Psoas muscle (tissue), 8 donors: Measurements from ENCODE around the gene LHPP. TPM values are rescaled to one million over a fixed set of nuclear protein-coding genes. Genes with fewer than 3 reads are reported as not detected.

Experiments
- ATAC-seq, 4 donors: fragments of 200-7000 bp; cut with Tn5 transposase; one replicate each; pipeline ENCODE4 v1.9.1; 2020; ENCODE audit warnings: moderate library complexity in 3 of 4, mild to moderate bottlenecking in 2 of 4
- DNase-seq, 2 donors: peaks; one replicate each; pipeline ENCODE4 v3.0.0-alpha.2; 2020
- H3K27ac ChIP-seq: fragments of 200-600 bp; one replicate; pipeline ENCODE4 v1.8.0; 2022
- H3K27me3 ChIP-seq, 3 donors: fragments of 200-600 bp in 1 of 3; one replicate each; pipeline versions ENCODE4 v1.6.1 to v1.8.0; 2013 to 2022; ENCODE audit warnings: low read length in 2 of 3, mild to moderate bottlenecking in 2 of 3, moderate library complexity in 1 of 3; ENCODE audit not compliant: insufficient read depth in 3 of 3
- H3K36me3 ChIP-seq, 2 donors: fragments of 200-600 bp in 1 of 2; one replicate each; pipeline versions ENCODE4 v1.6.1 to v1.8.0; 2013 to 2022; ENCODE audit warnings: low read depth in 1 of 2, mild to moderate bottlenecking in 1 of 2, moderate library complexity in 1 of 2; ENCODE audit not compliant: insufficient read depth in 1 of 2
- H3K4me1 ChIP-seq: fragments of 200-600 bp; one replicate; pipeline ENCODE4 v1.8.0; 2022
- H3K4me3 ChIP-seq: fragments of 200-600 bp; one replicate; pipeline ENCODE4 v1.8.0; 2022; ENCODE audit warnings: mild to moderate bottlenecking
- H3K9me3 ChIP-seq: fragments of 200-600 bp; one replicate; pipeline ENCODE4 v1.8.0; 2022
- WGBS, 3 donors: extraction: QIAGEN DNeasy Blood & Tissue Kit; methylation state at CpG; one replicate each; pipeline versions ENCODE4 v1.1.6 to v1.1.7; 2013; 5-methylcytosine and 5-hydroxymethylcytosine counted together
- intact Hi-C, 2 donors: fragments of 100-400 bp; cut with DNase I; formaldehyde crosslinking; loops; one replicate each; pipeline versions ENCODE4 v1.11.0 to v1.14.2; 2022
- polyA plus RNA-seq, 3 donors: library from polyadenylated mRNA; stranded (reverse); fragments of 200-250 nt; gene quantifications; one replicate each; pipeline ENCODE4 v1.2.3, GENCODE V29; 2013
- total RNA-seq, 4 donors: library from RNA; stranded (reverse); fragmentation: NEBNext Ultra II Directional in 2 of 4; extraction: Animal tissue kit (Norgen Biotek cat#: 25700) in 2 of 4; gene quantifications; one replicate each; pipeline versions ENCODE4 v1.2.1 to v1.2.4, GENCODE V29; 2021 to 2023
- TF ChIP-seq, protein P1 (sequence below): fragments of 200-600 bp; IDR thresholded peaks from one replicate; pipeline ENCODE4 v1.8.0; 2022; ENCODE audit warnings: antibody characterized with exemption
- donor health status: healthy with polysubstance abuse.
- donor health status: DM: no; HTN: no; CAD: no; lungs with moderate emphysema.
- donor health status: Bipolar disorder and iron deficiency.
- donor health status: healthy.
- donor health status: DM: yes; HTN: yes; CAD: no.
- donor health status: DM: no; HTN: no; CAD: no.
- donor health status: DM: no; HTN: no; CAD: no.
- donor health status: DM: yes; HTN: yes; CAD: no.

Gene LHPP
- total and polyA plus RNA-seq, 7 donors = 4.7 to 12.8 (median 6.1) TPM

DNA sequence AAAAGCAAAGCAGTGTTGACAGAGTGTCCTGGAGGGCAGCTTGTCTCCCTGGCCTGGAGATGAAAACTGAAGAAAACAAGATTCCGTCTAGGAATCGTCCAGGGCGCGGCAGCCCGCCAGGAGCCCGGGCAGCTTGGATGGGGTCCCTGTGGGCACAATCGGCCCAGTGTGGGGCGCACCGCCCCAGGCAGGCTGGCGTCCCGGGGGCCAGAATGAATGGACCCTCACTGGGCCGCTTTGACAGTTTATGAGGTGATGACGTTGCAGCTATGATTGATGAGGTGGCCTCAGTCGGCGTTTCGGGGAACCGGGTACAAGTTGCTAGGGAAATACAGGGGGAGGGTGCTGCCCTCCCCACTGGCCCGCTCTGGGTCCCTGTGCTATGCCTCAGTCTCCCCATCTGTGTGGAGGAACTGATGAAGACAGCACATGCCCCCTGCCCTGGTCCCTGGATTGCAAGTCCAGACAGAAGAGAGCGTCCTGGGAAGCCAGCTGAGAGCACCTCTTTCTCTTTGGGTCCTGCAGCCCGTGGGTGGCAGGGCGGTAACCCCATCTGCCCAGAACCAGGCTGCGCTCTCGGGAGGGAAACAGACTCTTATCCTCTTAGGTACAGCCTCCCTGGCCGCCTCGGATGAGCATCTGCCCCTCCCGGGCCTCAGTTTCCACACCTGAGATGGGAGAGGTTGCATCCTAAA is 131.3 kb downstream of the LHPP start:
- intact Hi-C loops = no loop called here
- DNase-seq = peak; percentile 8 to 49
- Histone ChIP-seq H3K9me3 (no peaks in the 10 kb centered on the region), H3K36me3 (no peaks in the 10 kb centered on the region), H3K27me3 (no peaks in the 10 kb centered on the region), H3K27ac (no peak overlapping the region), H3K4me1 (peaks cover 19% of the 10 kb centered on the region), H3K4me3 (no peak overlapping the region)
- WGBS, 3 donors = 89 to 95% (median 93%) methylated on average over 26 of the region's 26 CpGs
- no peak for ATAC-seq
- TF ChIP-seq, protein P1, sequence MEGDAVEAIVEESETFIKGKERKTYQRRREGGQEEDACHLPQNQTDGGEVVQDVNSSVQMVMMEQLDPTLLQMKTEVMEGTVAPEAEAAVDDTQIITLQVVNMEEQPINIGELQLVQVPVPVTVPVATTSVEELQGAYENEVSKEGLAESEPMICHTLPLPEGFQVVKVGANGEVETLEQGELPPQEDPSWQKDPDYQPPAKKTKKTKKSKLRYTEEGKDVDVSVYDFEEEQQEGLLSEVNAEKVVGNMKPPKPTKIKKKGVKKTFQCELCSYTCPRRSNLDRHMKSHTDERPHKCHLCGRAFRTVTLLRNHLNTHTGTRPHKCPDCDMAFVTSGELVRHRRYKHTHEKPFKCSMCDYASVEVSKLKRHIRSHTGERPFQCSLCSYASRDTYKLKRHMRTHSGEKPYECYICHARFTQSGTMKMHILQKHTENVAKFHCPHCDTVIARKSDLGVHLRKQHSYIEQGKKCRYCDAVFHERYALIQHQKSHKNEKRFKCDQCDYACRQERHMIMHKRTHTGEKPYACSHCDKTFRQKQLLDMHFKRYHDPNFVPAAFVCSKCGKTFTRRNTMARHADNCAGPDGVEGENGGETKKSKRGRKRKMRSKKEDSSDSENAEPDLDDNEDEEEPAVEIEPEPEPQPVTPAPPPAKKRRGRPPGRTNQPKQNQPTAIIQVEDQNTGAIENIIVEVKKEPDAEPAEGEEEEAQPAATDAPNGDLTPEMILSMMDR = no peak

DNA sequence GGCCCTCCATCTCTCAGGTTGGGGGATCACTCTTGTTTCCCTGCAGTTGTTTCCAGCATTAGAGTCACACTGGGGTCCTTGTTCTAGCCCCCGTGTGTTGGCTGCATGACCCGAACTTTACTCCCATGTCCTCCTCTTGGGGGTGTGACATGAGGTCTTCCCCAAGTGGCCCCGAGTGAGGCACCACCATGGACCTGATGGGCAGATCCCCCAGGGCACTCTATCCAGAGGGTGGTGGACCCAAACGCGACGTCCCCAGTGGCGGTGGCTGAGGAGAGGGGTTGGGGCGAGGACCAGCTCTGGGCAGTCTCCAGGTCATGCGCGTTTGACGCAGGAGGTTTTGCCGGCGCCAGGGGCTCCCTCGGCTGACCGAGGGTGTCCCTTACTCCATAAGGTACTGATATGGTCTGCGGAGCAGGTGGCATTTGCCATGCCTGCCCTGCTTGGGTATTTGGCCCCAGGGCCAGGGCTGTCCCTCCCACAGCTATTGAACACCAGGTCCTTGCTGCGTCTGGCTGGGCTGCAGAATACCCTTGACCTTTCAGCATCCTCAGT is 131.9 kb downstream of the LHPP start:
- Histone ChIP-seq H3K9me3 (no peaks in the 10 kb centered on the region), H3K27ac (no peak overlapping the region), H3K36me3 (no peaks in the 10 kb centered on the region), H3K4me1 (peaks cover 13% of the 10 kb centered on the region), H3K4me3 (no peak overlapping the region), H3K27me3 (no peaks in the 10 kb centered on the region)
- DNase-seq (peak; percentile 6 to 39), ATAC-seq (no peak)
- WGBS, 3 donors = 92 to 96% (median 92%) methylated on average over 17 of the region's 17 CpGs
- TF ChIP-seq, protein P1 = no peak
- intact Hi-C loops = no loop called here

DNA sequence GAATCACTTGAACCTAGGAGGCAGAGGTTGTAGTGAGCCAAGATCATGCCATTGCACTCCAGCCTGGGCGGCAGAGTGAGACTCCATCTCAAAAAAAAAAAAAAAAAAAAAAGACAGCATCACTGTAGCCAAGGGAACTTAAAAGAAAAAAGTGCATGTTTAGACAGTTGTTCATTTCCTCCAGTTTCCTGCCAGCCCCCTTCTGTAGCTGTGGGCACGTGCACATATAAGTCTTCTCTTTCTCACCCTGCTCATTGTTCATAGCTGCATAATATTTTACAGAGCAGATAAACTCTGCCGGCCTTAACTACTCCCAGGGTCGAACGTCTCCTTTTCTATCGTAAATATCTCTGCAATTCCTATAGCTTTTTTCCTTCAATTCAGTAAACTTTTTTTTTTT is 132.6 kb downstream of the LHPP start:
- Histone ChIP-seq H3K9me3 (no peaks in the 10 kb centered on the region), H3K4me1 (peaks cover 5% of the 10 kb centered on the region), H3K36me3 (no peaks in the 10 kb centered on the region), H3K27ac (no peak overlapping the region), H3K27me3 (no peaks in the 10 kb centered on the region), H3K4me3 (no peak overlapping the region)
- 90 to 95% (median 93%) methylated on average over 5 to 6 of the region's 6 CpGs for whole genome bisulfite sequencing, 3 donors
- DNase-seq (no peak), ATAC-seq (no peak)
- intact Hi-C loops = no loop called here
- TF ChIP-seq, protein P1 = no peak

DNA sequence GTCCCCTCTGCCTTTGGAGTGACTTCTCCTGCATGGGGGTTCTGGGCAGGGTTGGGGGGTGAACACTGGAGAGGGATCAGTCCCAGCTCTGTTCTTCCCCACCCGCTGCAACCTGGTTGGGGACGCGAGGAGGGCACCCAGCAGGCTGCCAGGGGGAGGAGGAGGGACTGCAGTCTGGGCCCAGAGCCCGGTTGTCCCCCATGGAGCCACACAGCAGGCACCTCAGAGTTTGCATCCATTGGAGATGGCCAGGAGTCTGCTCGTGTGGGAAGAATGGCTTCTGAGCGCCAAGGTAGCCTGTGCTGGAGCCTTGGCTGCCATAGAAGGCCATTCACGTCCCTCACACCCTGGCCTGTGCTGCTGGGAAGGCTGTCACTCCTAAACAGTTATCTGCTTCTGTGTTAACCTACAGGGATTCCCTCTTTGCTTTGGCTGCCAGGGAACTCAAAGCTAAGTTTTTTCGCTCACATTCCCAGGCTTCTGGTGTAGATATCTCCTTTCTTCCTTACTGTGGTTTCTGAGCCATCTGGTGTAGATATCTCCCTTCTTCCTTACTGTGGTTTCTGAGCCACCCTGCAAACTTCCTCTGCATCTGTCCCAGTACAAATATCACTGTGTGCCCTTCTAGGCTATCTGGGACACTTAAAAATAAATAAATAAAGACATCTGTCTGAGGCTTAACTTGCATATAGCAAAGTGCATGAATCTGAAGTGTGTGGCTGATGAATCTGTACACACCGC is 133.7 kb downstream of the LHPP start:
- ATAC-seq (no peak), DNase-seq (peak in 1 of 2 donors; percentile 5)
- no peak overlapping the region for H3K27ac ChIP-seq
- H3K4me3 ChIP-seq = no peak overlapping the region
- no peaks in the 10 kb centered on the region for H3K36me3 ChIP-seq
- intact Hi-C loops = no loop called here
- H3K9me3 ChIP-seq = no peaks in the 10 kb centered on the region
- H3K4me1 ChIP-seq = no peaks in the 10 kb centered on the region
- WGBS, 3 donors = 92 to 94% (median 93%) methylated on average over 9 of the region's 9 CpGs
- no peaks in the 10 kb centered on the region for H3K27me3 ChIP-seq
- TF ChIP-seq, protein P1 = no peak
